ENCODE results near the gene TMEM255B. TPM values are rescaled to one million over a fixed set of nuclear protein-coding genes. Genes with fewer than 3 reads are reported as not detected.

TMEM255B gene
- total RNA-seq, 1 experiment from 2014 or later, result 4.7 TPM

DNA sequence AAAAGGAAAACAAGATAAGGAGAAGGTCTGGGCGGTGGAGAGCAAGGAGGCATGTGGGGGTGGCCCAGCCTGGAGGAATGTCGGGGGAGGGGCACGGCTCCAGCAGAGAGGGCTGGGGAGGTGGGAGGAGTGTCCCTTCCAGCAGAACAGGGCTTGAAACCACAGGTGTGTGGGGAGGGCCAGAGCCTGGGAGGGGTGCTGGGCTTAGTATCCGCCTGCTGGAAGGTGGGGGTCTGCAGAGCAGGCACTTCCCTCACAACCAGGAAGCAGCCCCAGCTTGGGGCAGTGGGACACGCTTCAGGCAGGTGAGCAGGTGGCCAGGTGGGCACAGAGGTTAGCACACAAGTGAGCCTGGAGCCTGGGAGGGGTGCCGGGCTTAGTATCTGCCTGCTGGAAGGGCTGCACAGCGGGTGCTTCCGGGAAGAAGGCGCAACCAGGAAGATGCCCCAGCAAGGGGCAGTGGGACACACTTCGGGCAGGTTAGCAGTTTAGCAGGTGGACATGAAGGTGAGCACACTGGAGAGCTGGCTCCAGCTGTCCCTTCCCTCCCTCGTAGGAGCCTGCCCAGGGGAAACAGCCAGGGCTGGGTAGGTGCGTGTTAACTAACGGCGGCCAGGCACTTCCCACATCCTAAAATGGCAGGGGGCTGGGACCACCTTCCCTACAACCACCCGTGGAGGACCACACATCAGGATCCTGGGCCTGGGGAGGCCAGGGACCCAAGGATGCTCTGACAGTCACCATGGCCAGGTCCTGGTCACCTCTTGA, 101.8 kb downstream of the TMEM255B start:
- H3K27ac Mint-ChIP-seq, result peak overlapping the region; percentile 99
- H3K36me3 Mint-ChIP-seq, result peaks cover 15% of the 10 kb centered on the region
- peaks cover 60% of the 10 kb centered on the region for H3K4me1 Mint-ChIP-seq
- peak overlapping the region; percentile 69 for H3K4me3 Mint-ChIP-seq
- ChIA-PET POLR2A (no interaction called here), CTCF (interaction anchor here (0.9 to 1.3 kb wide), 2 partner anchors 58 to 86 kb away, joined by 3 to 4 read pairs; no protein-coding TSS in a partner anchor)
- H3K27me3 Mint-ChIP-seq (ENCODE audit: low read depth), result peaks cover 27% of the 10 kb centered on the region
- peaks cover 13% of the 10 kb centered on the region for H3K9me3 Mint-ChIP-seq
- ATAC-seq (peak; percentile 77), DNase-seq (ENCODE audit: low spot score) (peak; percentile 80)
- no peak for TF ChIP-seq ATF1 (CRISPR knock-in tag; IDR thresholded peaks at IDR 0.05)
- TF ChIP-seq JUN (CRISPR knock-in tag; IDR thresholded peaks at IDR 0.05), result no peak
- peak; percentile 73 for TF ChIP-seq FOXK1 (CRISPR knock-in tag; IDR thresholded peaks at IDR 0.05)
- TF ChIP-seq, protein P1, sequence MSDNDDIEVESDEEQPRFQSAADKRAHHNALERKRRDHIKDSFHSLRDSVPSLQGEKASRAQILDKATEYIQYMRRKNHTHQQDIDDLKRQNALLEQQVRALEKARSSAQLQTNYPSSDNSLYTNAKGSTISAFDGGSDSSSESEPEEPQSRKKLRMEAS (CRISPR knock-in tag; IDR thresholded peaks at IDR 0.05), result peak; percentile 51; the same call in 1 of the 2 replicates
- TF ChIP-seq SMAD3 (CRISPR knock-in tag; IDR thresholded peaks at IDR 0.05; ENCODE audit: borderline replicate concordance), result peak; percentile 71; the same call in 1 of the 2 replicates
- no peak for TF ChIP-seq ZNF532 (CRISPR knock-in tag; IDR thresholded peaks at IDR 0.05; ENCODE audit: borderline replicate concordance)
- TF ChIP-seq CBFB (CRISPR knock-in tag; IDR thresholded peaks at IDR 0.05; ENCODE audit: low read depth), result 0 out of 2 replicates have a peak, but pooled peaks have one; percentile 51
- no peak for TF ChIP-seq E2F1 (CRISPR knock-in tag; IDR thresholded peaks at IDR 0.05)
- peak; percentile 51 for TF ChIP-seq SP1 (CRISPR knock-in tag; conservative IDR thresholded peaks at IDR 0.05)
- TF ChIP-seq TP53 (CRISPR knock-in tag; IDR thresholded peaks at IDR 0.05), result peak; percentile 26; the same call in 1 of the 2 replicates
- TF ChIP-seq, protein P2, sequence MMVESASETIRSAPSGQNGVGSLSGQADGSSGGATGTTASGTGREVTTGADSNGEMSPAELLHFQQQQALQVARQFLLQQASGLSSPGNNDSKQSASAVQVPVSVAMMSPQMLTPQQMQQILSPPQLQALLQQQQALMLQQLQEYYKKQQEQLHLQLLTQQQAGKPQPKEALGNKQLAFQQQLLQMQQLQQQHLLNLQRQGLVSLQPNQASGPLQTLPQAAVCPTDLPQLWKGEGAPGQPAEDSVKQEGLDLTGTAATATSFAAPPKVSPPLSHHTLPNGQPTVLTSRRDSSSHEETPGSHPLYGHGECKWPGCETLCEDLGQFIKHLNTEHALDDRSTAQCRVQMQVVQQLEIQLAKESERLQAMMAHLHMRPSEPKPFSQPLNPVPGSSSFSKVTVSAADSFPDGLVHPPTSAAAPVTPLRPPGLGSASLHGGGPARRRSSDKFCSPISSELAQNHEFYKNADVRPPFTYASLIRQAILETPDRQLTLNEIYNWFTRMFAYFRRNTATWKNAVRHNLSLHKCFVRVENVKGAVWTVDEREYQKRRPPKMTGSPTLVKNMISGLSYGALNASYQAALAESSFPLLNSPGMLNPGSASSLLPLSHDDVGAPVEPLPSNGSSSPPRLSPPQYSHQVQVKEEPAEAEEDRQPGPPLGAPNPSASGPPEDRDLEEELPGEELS (CRISPR knock-in tag; IDR thresholded peaks at IDR 0.05), result 0 out of 2 replicates have a peak, but pooled peaks have one; percentile 44
- TF ChIP-seq TEAD1 (CRISPR knock-in tag; IDR thresholded peaks at IDR 0.05), result peak; percentile 49; the same call in 1 of the 2 replicates
- no peak for TF ChIP-seq CREM (CRISPR knock-in tag; IDR thresholded peaks at IDR 0.05)
- TF ChIP-seq, protein P3, sequence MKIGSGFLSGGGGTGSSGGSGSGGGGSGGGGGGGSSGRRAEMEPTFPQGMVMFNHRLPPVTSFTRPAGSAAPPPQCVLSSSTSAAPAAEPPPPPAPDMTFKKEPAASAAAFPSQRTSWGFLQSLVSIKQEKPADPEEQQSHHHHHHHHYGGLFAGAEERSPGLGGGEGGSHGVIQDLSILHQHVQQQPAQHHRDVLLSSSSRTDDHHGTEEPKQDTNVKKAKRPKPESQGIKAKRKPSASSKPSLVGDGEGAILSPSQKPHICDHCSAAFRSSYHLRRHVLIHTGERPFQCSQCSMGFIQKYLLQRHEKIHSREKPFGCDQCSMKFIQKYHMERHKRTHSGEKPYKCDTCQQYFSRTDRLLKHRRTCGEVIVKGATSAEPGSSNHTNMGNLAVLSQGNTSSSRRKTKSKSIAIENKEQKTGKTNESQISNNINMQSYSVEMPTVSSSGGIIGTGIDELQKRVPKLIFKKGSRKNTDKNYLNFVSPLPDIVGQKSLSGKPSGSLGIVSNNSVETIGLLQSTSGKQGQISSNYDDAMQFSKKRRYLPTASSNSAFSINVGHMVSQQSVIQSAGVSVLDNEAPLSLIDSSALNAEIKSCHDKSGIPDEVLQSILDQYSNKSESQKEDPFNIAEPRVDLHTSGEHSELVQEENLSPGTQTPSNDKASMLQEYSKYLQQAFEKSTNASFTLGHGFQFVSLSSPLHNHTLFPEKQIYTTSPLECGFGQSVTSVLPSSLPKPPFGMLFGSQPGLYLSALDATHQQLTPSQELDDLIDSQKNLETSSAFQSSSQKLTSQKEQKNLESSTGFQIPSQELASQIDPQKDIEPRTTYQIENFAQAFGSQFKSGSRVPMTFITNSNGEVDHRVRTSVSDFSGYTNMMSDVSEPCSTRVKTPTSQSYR (CRISPR knock-in tag; IDR thresholded peaks at IDR 0.05), result peak; percentile 59
- TF ChIP-seq, protein P4, sequence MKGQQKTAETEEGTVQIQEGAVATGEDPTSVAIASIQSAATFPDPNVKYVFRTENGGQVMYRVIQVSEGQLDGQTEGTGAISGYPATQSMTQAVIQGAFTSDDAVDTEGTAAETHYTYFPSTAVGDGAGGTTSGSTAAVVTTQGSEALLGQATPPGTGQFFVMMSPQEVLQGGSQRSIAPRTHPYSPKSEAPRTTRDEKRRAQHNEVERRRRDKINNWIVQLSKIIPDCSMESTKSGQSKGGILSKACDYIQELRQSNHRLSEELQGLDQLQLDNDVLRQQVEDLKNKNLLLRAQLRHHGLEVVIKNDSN (CRISPR knock-in tag; IDR thresholded peaks at IDR 0.05), result peak; percentile 42; the same call in 1 of the 2 replicates
- 0 out of 2 replicates have a peak, but pooled peaks have one; percentile 51 for TF ChIP-seq ZNF138 (CRISPR knock-in tag; conservative IDR thresholded peaks at IDR 0.05)
- TF ChIP-seq ETV6 (CRISPR knock-in tag; IDR thresholded peaks at IDR 0.05), result peak; percentile 100
- TF ChIP-seq NFE2L1 (CRISPR knock-in tag; IDR thresholded peaks at IDR 0.05), result 0 out of 2 replicates have a peak, but pooled peaks have one; percentile 4
- 0 out of 2 replicates have a peak, but pooled peaks have one; percentile 19 for TF ChIP-seq ERG (CRISPR knock-in tag; IDR thresholded peaks at IDR 0.05)
